ENCODE measurements around the gene ASCC1. TPM values are rescaled to one million over a fixed set of nuclear protein-coding genes. Genes with fewer than 3 reads are reported as not detected.

ASCC1 gene, protein sequence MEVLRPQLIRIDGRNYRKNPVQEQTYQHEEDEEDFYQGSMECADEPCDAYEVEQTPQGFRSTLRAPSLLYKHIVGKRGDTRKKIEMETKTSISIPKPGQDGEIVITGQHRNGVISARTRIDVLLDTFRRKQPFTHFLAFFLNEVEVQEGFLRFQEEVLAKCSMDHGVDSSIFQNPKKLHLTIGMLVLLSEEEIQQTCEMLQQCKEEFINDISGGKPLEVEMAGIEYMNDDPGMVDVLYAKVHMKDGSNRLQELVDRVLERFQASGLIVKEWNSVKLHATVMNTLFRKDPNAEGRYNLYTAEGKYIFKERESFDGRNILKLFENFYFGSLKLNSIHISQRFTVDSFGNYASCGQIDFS
- total RNA-seq (35.2 and 42.1 TPM in 2 replicates), polyA plus RNA-seq (36.1 and 40.2 TPM in 2 replicates), polyA minus RNA-seq (ENCODE audit: low replicate concordance) (6.5 and 16.8 TPM in 2 replicates)
- polyA plus RNA-seq (2012): 26.2 and 26.4 TPM in 2 replicates

- Histone ChIP-seq H4K20me1 (ENCODE audit: control insufficient read depth, extremely low read depth, insufficient read depth, low read length) (no peaks in the 10 kb centered on the region), H2AFZ (ENCODE audit: low read length) (peak within 1 kb of the TSS; percentile 98)
Observed at GRCh38 chr10:72215611-72216549, at the start of gene ASCC1, which contains the start of gene ANAPC16. TSS of gene ASCC1 (minus strand) at chr10:72216276. CDS start at chr10:72213298, 2,978 bp downstream. TSS of gene ANAPC16 (plus strand) at chr10:72216012. CDS start at chr10:72223915, 7,903 bp downstream.

GRCh38 chr10:72265508-72265907 lies 49.4 kb upstream of the ASCC1 start:
- H3K4me3 ChIP-seq (replicated peaks in 1 of 4; ENCODE audit: control extremely low read depth in 1 of 4, insufficient read depth in 1 of 4, low read depth in 3 of 4, low read length in 4 of 4): no peak overlapping the region
- TF ChIP-seq CTCF (conservative IDR thresholded peaks at IDR 0.05 in 1 of 2, IDR thresholded peaks at IDR 0.05 in 1 of 2; ENCODE audit: low read depth in 1 of 2, low read length in 2 of 2) (no peak), EZH2 (IDR thresholded peaks at IDR 0.05; ENCODE audit: low read length, missing control alignments) (no peak)
- H4K20me1 ChIP-seq (ENCODE audit: control insufficient read depth, extremely low read depth, insufficient read depth, low read length): no peaks in the 10 kb centered on the region
- no peaks in the 10 kb centered on the region for H3K9me3 ChIP-seq (ENCODE audit: control insufficient read depth, insufficient read depth, low read depth, low read length)
- no peak overlapping the region for H3K27ac ChIP-seq (ENCODE audit: insufficient read depth, low read length)
- no peak overlapping the region for H3K9ac ChIP-seq (ENCODE audit: insufficient read depth, low read length)
- H3K4me1 ChIP-seq (ENCODE audit: control insufficient read depth, extremely low read depth, insufficient read depth, low read length): peaks cover 7% of the 10 kb centered on the region
- no peak for DNase-seq (ENCODE audit: low read depth in 2 of 2)
- H3K4me2 ChIP-seq (ENCODE audit: extremely low read depth, insufficient read depth, low read length): no peak overlapping the region
- H3K36me3 ChIP-seq (ENCODE audit: control insufficient read depth, insufficient read depth, low read length): no peaks in the 10 kb centered on the region
- H2AFZ ChIP-seq (ENCODE audit: low read length): no peak overlapping the region
- H3K79me2 ChIP-seq (ENCODE audit: control insufficient read depth, insufficient read depth, low read length): no peaks in the 10 kb centered on the region
- H3K27me3 ChIP-seq (ENCODE audit: control insufficient read depth, insufficient read depth, low read length): no peaks in the 10 kb centered on the region

More at GRCh38 chr10:72215611-72216549, at the start of gene ASCC1, which contains the start of gene ANAPC16:
- no peak for TF ChIP-seq EZH2 (IDR thresholded peaks at IDR 0.05; ENCODE audit: low read length, missing control alignments)
- no peak for TF ChIP-seq CTCF (conservative IDR thresholded peaks at IDR 0.05 in 1 of 2, IDR thresholded peaks at IDR 0.05 in 1 of 2; ENCODE audit: low read depth in 1 of 2, low read length in 2 of 2)
- H3K36me3 ChIP-seq (ENCODE audit: control insufficient read depth, insufficient read depth, low read length): no peaks in the 10 kb centered on the region
- H3K4me3 ChIP-seq (replicated peaks in 1 of 4; ENCODE audit: control extremely low read depth in 1 of 4, insufficient read depth in 1 of 4, low read depth in 3 of 4, low read length in 4 of 4): peak within 1 kb of the TSS; percentile 82 to 98 (median 92)
- H3K27me3 ChIP-seq (ENCODE audit: control insufficient read depth, insufficient read depth, low read length): no peaks in the 10 kb centered on the region
- H3K9me3 ChIP-seq (ENCODE audit: control insufficient read depth, insufficient read depth, low read depth, low read length): no peaks in the 10 kb centered on the region
- H3K79me2 ChIP-seq (ENCODE audit: control insufficient read depth, insufficient read depth, low read length): peaks cover 12% of the 10 kb centered on the region
- H3K4me2 ChIP-seq (ENCODE audit: extremely low read depth, insufficient read depth, low read length): peak within 1 kb of the TSS; percentile 99
- H3K4me1 ChIP-seq (ENCODE audit: control insufficient read depth, extremely low read depth, insufficient read depth, low read length): peaks cover 5% of the 10 kb centered on the region
- DNase-seq (ENCODE audit: low read depth in 2 of 2): peak; percentile 85 to 93
- peak within 1 kb of the TSS; percentile 83 for H3K27ac ChIP-seq (ENCODE audit: insufficient read depth, low read length)
- peak within 1 kb of the TSS; percentile 74 for H3K9ac ChIP-seq (ENCODE audit: insufficient read depth, low read length)

GRCh38 chr10:72264536-72264935 lies 48.5 kb upstream of the ASCC1 start:
- H3K4me1 ChIP-seq (ENCODE audit: control insufficient read depth, extremely low read depth, insufficient read depth, low read length): peaks cover 16% of the 10 kb centered on the region
- TF ChIP-seq EZH2 (IDR thresholded peaks at IDR 0.05; ENCODE audit: low read length, missing control alignments) (no peak), CTCF (conservative IDR thresholded peaks at IDR 0.05 in 1 of 2, IDR thresholded peaks at IDR 0.05 in 1 of 2; ENCODE audit: low read depth in 1 of 2, low read length in 2 of 2) (no peak)
- H3K79me2 ChIP-seq (ENCODE audit: control insufficient read depth, insufficient read depth, low read length): no peaks in the 10 kb centered on the region
- H3K9me3 ChIP-seq (ENCODE audit: control insufficient read depth, insufficient read depth, low read depth, low read length): no peaks in the 10 kb centered on the region
- H2AFZ ChIP-seq (ENCODE audit: low read length): no peak overlapping the region
- H3K9ac ChIP-seq (ENCODE audit: insufficient read depth, low read length): no peak overlapping the region
- DNase-seq (ENCODE audit: low read depth in 2 of 2): no peak
- H3K27ac ChIP-seq (ENCODE audit: insufficient read depth, low read length): no peak overlapping the region
- H3K36me3 ChIP-seq (ENCODE audit: control insufficient read depth, insufficient read depth, low read length): no peaks in the 10 kb centered on the region
- no peak overlapping the region for H3K4me3 ChIP-seq (replicated peaks in 1 of 4; ENCODE audit: control extremely low read depth in 1 of 4, insufficient read depth in 1 of 4, low read depth in 3 of 4, low read length in 4 of 4)
- H3K4me2 ChIP-seq (ENCODE audit: extremely low read depth, insufficient read depth, low read length): no peak overlapping the region
- no peaks in the 10 kb centered on the region for H4K20me1 ChIP-seq (ENCODE audit: control insufficient read depth, extremely low read depth, insufficient read depth, low read length)
- no peaks in the 10 kb centered on the region for H3K27me3 ChIP-seq (ENCODE audit: control insufficient read depth, insufficient read depth, low read length)
